ENCODE measurements around the gene F12.
"Not testable (repeated sequence)": the region's sequence is repeated elsewhere in the genome, so short reads cannot be mapped to it uniquely, and the experiment has no call there.

Gene F12

GRCh38 chr5:177385720-177386119 is 23.6 kb downstream of the F12 start:
- DNase-seq = no peak

- DNase-seq = no peak
Observed at GRCh38 chr5:177384134-177384533, 25.2 kb downstream of the F12 start, which contains the start of gene SLC34A1. SLC34A1 (plus strand) TSS chr5:177384434; CDS start chr5:177385742, 1,308 bp downstream.

GRCh38 chr5:177383181-177383580 is 26.2 kb downstream of the F12 start:
- DNase-seq = no peak

- peak; percentile 45 for DNase-seq
Observed at GRCh38 chr5:177382423-177383029, 26.8 kb downstream of the F12 start.

GRCh38 chr5:177380805-177381126 is 28.6 kb downstream of the F12 start:
- no peak for DNase-seq

GRCh38 chr5:177378884-177379883 is 30.2 kb downstream of the F12 start:
- DNase-seq = peak; percentile 58

GRCh38 chr5:177377851-177378776 is 31.2 kb downstream of the F12 start:
- no peak for DNase-seq

GRCh38 chr5:177376107-177376506 is 33.3 kb downstream of the F12 start:
- no peak for DNase-seq

GRCh38 chr5:177375516-177375915 is 33.8 kb downstream of the F12 start:
- not testable (repeated sequence) for DNase-seq

- DNase-seq = no peak
Observed at GRCh38 chr5:177374211-177374610, 35.2 kb downstream of the F12 start.

- no peak for DNase-seq
Observed at GRCh38 chr5:177373806-177374205, 35.6 kb downstream of the F12 start.

GRCh38 chr5:177372910-177373309 is 36.5 kb downstream of the F12 start:
- DNase-seq = no peak

- peak; percentile 31 for DNase-seq
Observed at GRCh38 chr5:177372034-177372896, 37.1 kb downstream of the F12 start.

- DNase-seq = no peak
Observed at GRCh38 chr5:177371120-177372033, 38.0 kb downstream of the F12 start.

GRCh38 chr5:177370488-177371119 is 38.8 kb downstream of the F12 start:
- DNase-seq = peak; percentile 77

- DNase-seq = no peak
Observed at GRCh38 chr5:177369645-177370440, 39.5 kb downstream of the F12 start.

- peak; percentile 49 for DNase-seq
Observed at GRCh38 chr5:177368869-177369644, 40.3 kb downstream of the F12 start.

- no peak for DNase-seq
Observed at GRCh38 chr5:177367981-177368868, 41.1 kb downstream of the F12 start.
